Measurements from ENCODE around the gene MYMK. TPM values are rescaled to one million over a fixed set of nuclear protein-coding genes. Genes with fewer than 3 reads are reported as not detected.

The MYMK gene
- total and polyA plus RNA-seq, 2 of the 8 experiments (the other 6 are each of a cell fraction or from before 2014, with no cell fraction given), result not detected

- Histone ChIP-seq H3K18ac (ENCODE audit: extremely low read depth, low read length) (no peak overlapping the region), H2BK15ac (ENCODE audit: low read length) (no peak overlapping the region), H3K9ac (replicated peaks in 1 of 4; ENCODE audit: extremely low read depth in 1 of 4, low read depth in 3 of 4, low read length in 3 of 4) (no peak overlapping the region), H2BK120ac (replicated peaks; ENCODE audit: low read depth, low read length) (no peak overlapping the region), H3K56ac (replicated peaks; ENCODE audit: insufficient read length, low read depth, low read length) (no peak overlapping the region), H2BK12ac (ENCODE audit: low read depth, low read length) (no peak overlapping the region), H2BK5ac (ENCODE audit: low read depth, low read length) (no peak overlapping the region), H3K79me1 (ENCODE audit: low read depth, low read length) (no peaks in the 10 kb centered on the region), H2AK5ac (ENCODE audit: low read depth, low read length) (no peak overlapping the region), H2BK20ac (ENCODE audit: low read length) (no peak overlapping the region), H3K4me1 (replicated peaks in 1 of 4; ENCODE audit: control insufficient read depth in 3 of 4, insufficient read depth in 4 of 4, low read length in 3 of 4) (peaks cover 0 to 15% (median 5%) of the 10 kb centered on the region in 4 experiments; a peak in 6 of 7 replicates), H3K4me2 (ENCODE audit: insufficient read depth in 1 of 2, low read depth in 2 of 2, low read length in 2 of 2) (no peak overlapping the region), H4K91ac (replicated peaks; ENCODE audit: insufficient read length, low read length) (no peak overlapping the region), H4K5ac (ENCODE audit: insufficient read length, low read depth, low read length) (no peak overlapping the region), H3K23ac (ENCODE audit: insufficient read length) (no peak overlapping the region), H3K23me2 (ENCODE audit: low read depth, low read length) (peaks cover 9% of the 10 kb centered on the region), H3K79me2 (ENCODE audit: control insufficient read depth in 1 of 2, insufficient read depth in 2 of 2, low read length in 2 of 2) (no peaks in the 10 kb centered on the region), H3K4me3 (ENCODE audit: extremely low read depth in 1 of 4, insufficient read depth in 2 of 4, low read depth in 3 of 4, low read length in 4 of 4) (no peak overlapping the region), H3K27ac (ENCODE audit: low read depth, low read length) (no peak overlapping the region), H3K4ac (replicated peaks; ENCODE audit: insufficient read length, low read depth, low read length) (no peak overlapping the region), H4K8ac (ENCODE audit: extremely low read depth, insufficient read depth, low read length) (no peak overlapping the region), H3K27me3 (replicated peaks in 1 of 4; ENCODE audit: control insufficient read depth in 3 of 4, extremely low read depth in 1 of 4, insufficient read depth in 3 of 4, low read length in 3 of 4) (no peaks in the 10 kb centered on the region; a peak in 1 of 7 replicates), H3K14ac (ENCODE audit: insufficient read length) (no peak overlapping the region), H3K9me3 (ENCODE audit: insufficient read depth in 2 of 2, low read depth in 1 of 2, low read length in 1 of 2) (peaks cover 0 to 3% of the 10 kb centered on the region in 2 experiments; a peak in 1 of 4 replicates), H3K36me3 (ENCODE audit: control insufficient read depth in 2 of 4, insufficient read depth in 4 of 4, low read length in 3 of 4) (no peaks in the 10 kb centered on the region; a peak in 1 of 8 replicates), H2AFZ (ENCODE audit: low read length) (no peak overlapping the region), H4K20me1 (replicated peaks in 1 of 2; ENCODE audit: control insufficient read depth in 1 of 2, insufficient read depth in 2 of 2, low read length in 2 of 2) (peaks cover 0 to 7% of the 10 kb centered on the region in 2 experiments)
- no peak for DNase-seq (ENCODE audit: low read depth in 1 of 2, low spot score in 2 of 2)
- CTCF ChIA-PET (ENCODE audit: partially characterized antibody), result interaction anchor here (0.9 to 3.4 kb wide), 5 partner anchors 11 to 28 kb away, joined by 3 to 14 read pairs (median 7); partner anchors contain the start of genes ADAMTSL2 and MYMK
- WGBS, 2 experiments (ENCODE audit: extremely low coverage in 1 of 2, insufficient coverage in 1 of 2, insufficient read length in 1 of 2, insufficient replicate concordance in 2 of 2, low coverage in 1 of 2, low lambda C conversion rate in 2 of 2, missing lambda C conversion rate in 1 of 2), result 87% methylated on average over 11 of the region's 14 CpGs; no CpG with 5 or more reads in 1 of the 2 experiments
- POLR2A ChIA-PET (ENCODE audit: partially characterized antibody), result interaction anchor here (2.5 kb wide), 1 partner anchor 9 kb away, joined by 5 read pairs; no protein-coding TSS in a partner anchor
- no peak for FAIRE-seq
- TF ChIP-seq TCF12 (IDR thresholded peaks at IDR 0.05; ENCODE audit: low read depth, low read length) (no peak), CHD1 (IDR thresholded peaks at IDR 0.05; ENCODE audit: low read depth, low read length) (no peak), ASH2L (IDR thresholded peaks at IDR 0.05; ENCODE audit: low read length) (no peak), JUND (IDR thresholded peaks at IDR 0.05; ENCODE audit: low read length) (no peak), POU5F1 (IDR thresholded peaks at IDR 0.05; ENCODE audit: low read depth, low read length) (no peak), CBX8 (IDR thresholded peaks at IDR 0.05; ENCODE audit: borderline replicate concordance, low read depth, low read length) (no peak), BRCA1 (IDR thresholded peaks at IDR 0.05; ENCODE audit: low read depth, low read length) (no peak), SIRT6 (IDR thresholded peaks at IDR 0.05; ENCODE audit: low read length) (no peak), POLR2A (IDR thresholded peaks at IDR 0.05; ENCODE audit: control extremely low read depth in 1 of 2, low read depth in 2 of 2, low read length in 2 of 2) (no peak), MAFK (IDR thresholded peaks at IDR 0.05; ENCODE audit: low read depth, low read length) (no peak), TAF1 (IDR thresholded peaks at IDR 0.05; ENCODE audit: low read depth, low read length) (no peak), TAF7 (optimal IDR thresholded peaks at IDR 0.05; ENCODE audit: borderline replicate concordance, low read depth, low read length) (no peak), SRF (IDR thresholded peaks at IDR 0.05; ENCODE audit: low read depth, low read length) (no peak)
- TF ChIP-seq, protein P1, sequence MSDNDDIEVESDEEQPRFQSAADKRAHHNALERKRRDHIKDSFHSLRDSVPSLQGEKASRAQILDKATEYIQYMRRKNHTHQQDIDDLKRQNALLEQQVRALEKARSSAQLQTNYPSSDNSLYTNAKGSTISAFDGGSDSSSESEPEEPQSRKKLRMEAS (IDR thresholded peaks at IDR 0.05), result no peak
Measured at GRCh38 chr9:133514460-133515239, 10.1 kb downstream of the MYMK start.
